HepG2 (cell line): ENCODE data around the gene RBM43. TPM values are rescaled to one million over a fixed set of nuclear protein-coding genes. Genes with fewer than 3 reads are reported as not detected.

Experiments
- DRAP1 ChIP-seq: IDR thresholded peaks from 2 replicates; pipeline ENCODE4 v1.6.1; 2016; ENCODE audit warnings: missing genetic modification reagents, missing compliant biosample characterization
- FOXP4 ChIP-seq: sonication (generic); formaldehyde crosslinking; IDR thresholded peaks from 2 replicates; pipeline ENCODE4 v1.4.0; 2020; ENCODE audit warnings: missing genetic modification reagents
- HMG20B ChIP-seq: conservative IDR thresholded peaks from 2 replicates; pipeline ENCODE4 v1.6.1; 2016; ENCODE audit warnings: missing genetic modification reagents, missing compliant biosample characterization
- MIER2 ChIP-seq: IDR thresholded peaks from 2 replicates; pipeline ENCODE4 v1.6.1; 2016; ENCODE audit warnings: missing biosample characterization, missing genetic modification reagents
- MTERF4 ChIP-seq: sonication (generic); formaldehyde crosslinking; IDR thresholded peaks from 2 replicates; pipeline ENCODE4 v1.8.0; 2023; ENCODE audit warnings: mild to moderate bottlenecking, missing genetic modification reagents
- NRL ChIP-seq: sonication (generic); formaldehyde crosslinking; IDR thresholded peaks from 2 replicates; pipeline ENCODE4 v1.5.0; 2020; ENCODE audit warnings: missing genetic modification reagents, mild to moderate bottlenecking, moderate library complexity, borderline replicate concordance
- THAP8 ChIP-seq: sonication (generic); formaldehyde crosslinking; IDR thresholded peaks from 2 replicates; pipeline ENCODE4 v1.5.1; 2020; ENCODE audit warnings: missing genetic modification reagents, mild to moderate bottlenecking, borderline replicate concordance
- THRA ChIP-seq: sonication (generic); formaldehyde crosslinking; IDR thresholded peaks from 2 replicates; pipeline ENCODE4 v1.4.0; 2020; ENCODE audit warnings: missing genetic modification reagents, borderline replicate concordance
- ZBTB14 ChIP-seq: sonication (generic); formaldehyde crosslinking; IDR thresholded peaks from 2 replicates; pipeline ENCODE4 v1.4.0; 2020; ENCODE audit warnings: missing genetic modification reagents
- ZBTB4 ChIP-seq: sonication (generic); formaldehyde crosslinking; IDR thresholded peaks from 2 replicates; pipeline ENCODE4 v1.4.0; 2020; ENCODE audit warnings: missing genetic modification reagents, mild to moderate bottlenecking, borderline replicate concordance
- ZNF263 ChIP-seq: sonication (generic); formaldehyde crosslinking; IDR thresholded peaks from 2 replicates; pipeline ENCODE4 v1.4.0; 2020; ENCODE audit warnings: missing genetic modification reagents
- ZNF414 ChIP-seq: sonication (generic); formaldehyde crosslinking; IDR thresholded peaks from 2 replicates; pipeline ENCODE4 v1.5.0; 2020; ENCODE audit warnings: missing genetic modification reagents
- ZNF451 ChIP-seq: sonication (generic); formaldehyde crosslinking; IDR thresholded peaks from 2 replicates; pipeline ENCODE4 v1.5.0; 2020; ENCODE audit warnings: mild to moderate bottlenecking, missing genetic modification reagents
- ZNF724P ChIP-seq: sonication (generic); formaldehyde crosslinking; IDR thresholded peaks from 2 replicates; pipeline ENCODE4 v1.8.0; 2022; ENCODE audit warnings: missing genetic modification reagents, borderline replicate concordance
- polyA plus RNA-seq, 8 experiments: library from polyadenylated mRNA; depleted of rRNA in 3 of 8; stranded (reverse) in 7 of 8; unstranded in 1 of 8; fragments of >200 nt; fragmentation: Illumina TruSeq in 4 of 8; extraction: Trizol in 4 of 8; gene quantifications; 2 replicates each; pipeline versions ENCODE4 v1.2.1 to v1.2.3, GENCODE V29; 2011 to 2016; ENCODE audit warnings: low read depth in 4 of 8, missing spikeins in 1 of 8, mixed read lengths in 1 of 8; ENCODE audit not compliant: insufficient read depth in 1 of 8
- total RNA-seq, 5 experiments: library from RNA; depleted of rRNA; stranded (reverse); fragments of >200 nt; fragmentation: Illumina TruSeq; extraction: Trizol; gene quantifications; 2 replicates each; pipeline ENCODE4 v1.2.3, GENCODE V29; 2016; ENCODE audit warnings: low read depth in 1 of 5

The RBM43 gene
- total and polyA plus RNA-seq, 2 of the 13 experiments (the other 11 are each of a cell fraction or from before 2014, with no cell fraction given): 0.31 to 0.70 TPM

GRCh38 chr2:151261231-151261976, at the start of gene RBM43 (continued):
- TF ChIP-seq HMG20B (CRISPR knock-in tag) (no peak), ZBTB14 (CRISPR knock-in tag) (no peak; the same call in 1 of the 2 replicates), DRAP1 (no peak), FOXP4 (CRISPR knock-in tag) (peak; percentile 48), MTERF4 (0 out of 2 replicates have a peak, but pooled peaks have one; percentile 53), ZNF724P (CRISPR knock-in tag) (peak; percentile 63; the same call in 1 of the 2 replicates), ZBTB4 (CRISPR knock-in tag) (0 out of 2 replicates have a peak, but pooled peaks have one; percentile 53), ZNF263 (CRISPR knock-in tag) (no peak), ZNF414 (peak; percentile 74; the same call in 1 of the 2 replicates), MIER2 (CRISPR knock-in tag) (no peak), THRA (peak; percentile 11; the same call in 1 of the 2 replicates), THAP8 (CRISPR knock-in tag) (no peak), NRL (CRISPR knock-in tag) (peak; percentile 93), ZNF451 (CRISPR knock-in tag) (peak; percentile 86; the same call in 1 of the 2 replicates)
